LNCaP clone FGC (cell line): ENCODE measurements around the gene KANK4.

Experiments
- DNase-seq: peaks from one replicate; pipeline ENCODE4 v3.0.0-alpha.2; 2011; ENCODE audit warnings: low read depth
- H3K4me3 ChIP-seq: 2 replicates; pipeline ENCODE4 v1.5.1; 2011; ENCODE audit warnings: mild to moderate bottlenecking, low read depth, low read length, control low read depth
- TF ChIP-seq, protein P1 (sequence below): IDR thresholded peaks from 2 replicates; pipeline ENCODE4 v1.5.1; 2012; ENCODE audit warnings: mild to moderate bottlenecking; ENCODE audit not compliant: control insufficient read depth, insufficient read depth; ENCODE audit errors: extremely low read depth

The KANK4 gene

DNA sequence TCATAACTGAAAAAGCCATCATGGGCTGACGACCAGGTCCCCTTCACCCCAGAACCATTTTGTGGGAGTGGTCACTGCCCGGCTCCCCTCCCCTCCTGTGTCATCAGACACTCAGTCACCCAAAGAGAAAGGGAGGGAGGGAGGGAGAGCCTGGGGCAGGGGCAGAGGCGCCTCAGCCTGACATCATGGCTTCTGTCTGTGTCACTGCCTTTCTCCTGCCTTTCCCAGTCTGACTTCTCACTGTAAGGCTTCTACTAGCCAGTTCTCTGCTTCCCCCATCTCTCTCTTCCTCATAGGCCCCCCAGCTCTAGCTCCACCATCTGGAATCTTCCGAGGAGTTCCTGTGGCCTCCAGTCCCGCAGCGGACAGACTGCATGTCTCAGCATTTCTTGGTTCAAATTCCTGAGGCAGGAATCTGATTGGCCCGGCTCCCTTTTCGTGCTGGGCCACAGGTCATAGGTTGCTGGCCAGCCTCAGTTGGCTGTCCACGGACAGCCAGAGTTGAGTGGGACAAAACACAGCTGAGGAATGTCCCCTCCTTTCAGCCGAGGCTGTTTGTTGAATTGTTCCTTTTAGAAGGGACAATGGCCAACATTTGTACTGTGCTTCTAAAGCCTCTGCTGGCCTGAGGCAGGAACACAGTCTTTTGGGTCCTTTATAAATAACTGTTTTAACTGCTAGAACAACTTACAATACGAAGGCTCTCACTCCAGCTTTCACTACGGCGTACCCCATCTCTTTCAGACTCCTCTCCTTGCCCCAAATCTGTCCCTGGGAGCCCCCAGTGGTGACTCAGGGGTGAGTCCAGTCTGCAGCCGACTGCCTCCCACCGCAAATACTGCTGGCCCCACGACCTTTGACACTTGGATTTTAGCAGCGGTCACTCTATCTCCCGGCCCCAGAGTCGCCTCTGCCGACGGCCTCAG is 18.7 kb upstream of the KANK4 start:
- no peak overlapping the region for H3K4me3 ChIP-seq
- TF ChIP-seq, protein P1, sequence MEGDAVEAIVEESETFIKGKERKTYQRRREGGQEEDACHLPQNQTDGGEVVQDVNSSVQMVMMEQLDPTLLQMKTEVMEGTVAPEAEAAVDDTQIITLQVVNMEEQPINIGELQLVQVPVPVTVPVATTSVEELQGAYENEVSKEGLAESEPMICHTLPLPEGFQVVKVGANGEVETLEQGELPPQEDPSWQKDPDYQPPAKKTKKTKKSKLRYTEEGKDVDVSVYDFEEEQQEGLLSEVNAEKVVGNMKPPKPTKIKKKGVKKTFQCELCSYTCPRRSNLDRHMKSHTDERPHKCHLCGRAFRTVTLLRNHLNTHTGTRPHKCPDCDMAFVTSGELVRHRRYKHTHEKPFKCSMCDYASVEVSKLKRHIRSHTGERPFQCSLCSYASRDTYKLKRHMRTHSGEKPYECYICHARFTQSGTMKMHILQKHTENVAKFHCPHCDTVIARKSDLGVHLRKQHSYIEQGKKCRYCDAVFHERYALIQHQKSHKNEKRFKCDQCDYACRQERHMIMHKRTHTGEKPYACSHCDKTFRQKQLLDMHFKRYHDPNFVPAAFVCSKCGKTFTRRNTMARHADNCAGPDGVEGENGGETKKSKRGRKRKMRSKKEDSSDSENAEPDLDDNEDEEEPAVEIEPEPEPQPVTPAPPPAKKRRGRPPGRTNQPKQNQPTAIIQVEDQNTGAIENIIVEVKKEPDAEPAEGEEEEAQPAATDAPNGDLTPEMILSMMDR, result no peak
- no peak for DNase-seq

DNA sequence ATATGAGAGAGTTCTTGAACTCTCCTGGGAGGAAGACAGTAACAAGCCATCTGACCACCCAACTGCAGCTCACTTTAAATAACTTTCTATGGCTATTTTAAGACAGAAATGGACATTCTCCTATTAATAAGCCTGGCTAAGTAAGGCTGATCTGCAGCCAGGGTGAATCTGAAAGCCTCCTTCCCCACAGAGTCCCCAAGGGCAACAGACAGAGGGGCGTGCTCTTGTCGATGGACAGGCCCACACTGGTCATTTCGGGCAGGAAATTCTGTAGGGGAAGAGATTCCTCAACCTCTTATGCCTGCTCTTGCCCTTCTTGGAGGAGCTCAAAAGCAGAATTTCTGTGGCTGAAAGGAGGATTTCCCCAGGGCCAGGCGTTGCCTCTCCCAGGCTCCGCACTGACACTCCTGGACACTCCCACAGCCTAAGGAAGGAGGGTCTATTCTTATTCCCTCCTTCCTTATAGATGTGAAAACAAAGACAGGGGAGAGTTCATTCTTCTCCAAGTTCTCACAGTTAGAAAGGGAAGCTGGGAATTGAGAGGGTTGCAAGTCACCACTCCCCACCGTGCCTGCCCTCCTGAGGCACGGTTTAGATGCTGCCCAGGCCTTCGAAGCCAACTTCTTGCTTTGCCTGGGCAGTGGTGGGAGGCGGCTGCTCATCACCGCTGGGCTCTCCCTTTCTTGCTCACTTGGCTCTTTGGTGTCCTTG is 17.9 kb upstream of the KANK4 start:
- no peak for DNase-seq
- TF ChIP-seq, protein P1, result no peak
- H3K4me3 ChIP-seq, result no peak overlapping the region

DNA sequence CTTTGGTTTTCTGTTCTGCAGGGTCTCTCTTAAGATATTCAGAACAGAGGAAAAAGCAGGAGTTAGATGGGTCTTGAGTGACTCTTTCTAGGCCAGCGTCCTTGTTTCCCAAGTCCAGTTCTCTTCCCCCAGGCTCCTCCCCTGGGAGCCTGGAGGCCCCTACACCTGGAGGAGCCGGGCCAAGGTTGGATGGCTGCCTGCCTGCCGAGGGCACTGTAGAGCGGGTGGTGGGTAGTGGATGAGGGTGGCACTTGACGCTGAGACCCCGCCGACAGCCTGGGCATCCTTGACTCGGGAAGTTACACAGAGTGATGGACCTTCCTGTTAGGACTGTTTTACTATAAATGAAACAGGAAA is 17.4 kb upstream of the KANK4 start:
- TF ChIP-seq, protein P1, result no peak
- DNase-seq, result no peak
- no peak overlapping the region for H3K4me3 ChIP-seq

DNA sequence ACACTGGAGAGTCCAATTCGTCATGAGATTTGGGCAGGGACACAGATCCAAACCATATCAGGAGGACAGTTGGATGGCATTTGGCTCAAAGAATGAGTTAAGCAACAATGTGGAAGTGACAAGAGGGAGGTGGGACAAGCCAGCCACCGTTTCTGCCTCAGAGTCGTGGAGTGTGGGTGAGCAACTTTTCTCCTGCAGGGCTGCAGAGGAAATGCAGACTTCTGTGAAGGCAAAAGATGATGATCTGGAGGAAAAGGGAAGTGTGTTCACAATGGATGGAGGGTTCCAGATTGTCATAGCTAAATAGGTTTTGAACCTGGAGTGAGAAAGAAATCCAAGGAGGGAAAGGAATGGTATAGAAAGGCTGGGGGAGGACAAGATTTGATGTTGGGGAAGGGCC is 16.4 kb upstream of the KANK4 start:
- DNase-seq, result no peak
- no peak overlapping the region for H3K4me3 ChIP-seq
- TF ChIP-seq, protein P1, result no peak

DNA sequence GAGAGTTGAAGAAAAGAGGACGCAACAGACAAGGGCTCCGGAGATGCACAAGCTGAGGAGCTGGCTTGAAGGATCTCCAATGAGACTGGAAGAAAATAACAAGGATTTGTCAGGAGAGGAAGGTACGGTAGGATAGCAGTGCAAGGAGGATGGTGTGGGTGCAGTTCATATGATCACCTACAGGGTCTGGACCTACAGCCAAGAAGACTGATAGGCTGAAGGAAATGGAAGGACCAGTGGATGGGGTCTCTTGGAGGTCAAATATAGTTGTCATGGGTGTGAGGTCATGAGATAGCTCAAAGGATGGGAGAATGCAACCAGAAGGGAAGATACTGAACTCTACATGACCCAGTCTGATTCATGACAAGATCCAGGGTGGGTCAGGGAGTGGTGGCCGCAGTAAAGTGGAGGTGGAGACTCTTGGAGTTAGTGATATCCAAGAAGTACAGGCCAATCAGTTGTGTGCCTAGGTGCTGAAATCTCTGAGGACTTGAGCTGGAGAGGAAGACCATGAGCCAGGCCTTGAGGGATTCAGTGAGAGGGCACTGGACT is 15.3 kb upstream of the KANK4 start:
- H3K4me3 ChIP-seq, result no peak overlapping the region
- TF ChIP-seq, protein P1, result no peak
- no peak for DNase-seq

DNA sequence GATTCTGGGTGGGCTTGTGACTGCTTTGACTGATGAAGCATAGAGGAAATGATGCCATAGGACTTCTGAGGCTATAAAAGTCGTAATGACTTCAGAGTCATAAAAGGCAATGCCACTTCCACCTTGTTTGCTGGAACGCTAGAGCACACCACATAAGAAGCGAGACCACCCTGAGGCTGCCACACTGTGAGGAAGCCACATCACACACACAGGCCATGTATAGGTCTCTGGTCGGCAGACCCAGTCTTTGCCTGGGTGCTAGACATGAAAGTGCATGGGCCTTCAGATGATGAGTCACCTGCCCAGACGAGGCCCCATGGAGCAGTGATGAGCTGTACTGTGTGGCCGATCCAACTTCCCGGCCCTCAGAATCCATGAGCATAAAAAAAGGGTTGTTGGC is 14.2 kb upstream of the KANK4 start:
- TF ChIP-seq, protein P1, result no peak
- no peak overlapping the region for H3K4me3 ChIP-seq
- DNase-seq, result no peak
